ENCODE results near the gene CPA2. TPM values are rescaled to one million over a fixed set of nuclear protein-coding genes. Genes with fewer than 3 reads are reported as not detected.

The CPA2 gene
- total RNA-seq, 1 donor from 2014 or later, result 0.82 TPM

- no peak overlapping the region for H3K9ac ChIP-seq
- H3K36me3 ChIP-seq, result no peaks in the 10 kb centered on the region
- H3K27me3 Mint-ChIP-seq (ENCODE audit: insufficient read depth, low read depth), result peaks cover 2% of the 10 kb centered on the region
- peaks cover 15% of the 10 kb centered on the region for H3K4me1 Mint-ChIP-seq
- no peak overlapping the region for H3K4me3 ChIP-seq
- no peak overlapping the region for H3K27ac ChIP-seq
- H3K79me2 ChIP-seq (ENCODE audit: low read depth), result no peaks in the 10 kb centered on the region
- H2AFZ ChIP-seq (replicated peaks), result no peak overlapping the region
- TF ChIP-seq EZH2phosphoT487 (IDR thresholded peaks at IDR 0.05), result no peak
- H3K36me3 Mint-ChIP-seq, result no peaks in the 10 kb centered on the region
- H3K9me3 ChIP-seq (ENCODE audit: low read depth), result no peaks in the 10 kb centered on the region
- H3K4me2 ChIP-seq, result no peak overlapping the region
- no peaks in the 10 kb centered on the region for H3F3A ChIP-seq (ENCODE audit: low read depth)
- DNase-seq (ENCODE audit: low spot score), result no peak
- peaks cover 2% of the 10 kb centered on the region for H3K9me3 Mint-ChIP-seq
- H4K20me1 ChIP-seq (ENCODE audit: low read depth), result no peaks in the 10 kb centered on the region
- no peaks in the 10 kb centered on the region for H3K4me1 ChIP-seq
- H3K27me3 ChIP-seq, result no peaks in the 10 kb centered on the region
- H3K27ac Mint-ChIP-seq, result peak overlapping the region; percentile 41
- H3K4me3 Mint-ChIP-seq, result no peak overlapping the region
Measured at GRCh38 chr7:130322615-130323014, 56.0 kb downstream of the CPA2 start.

GRCh38 chr7:130324306-130324943 lies 57.8 kb downstream of the CPA2 start:
- no peaks in the 10 kb centered on the region for H3K9me3 Mint-ChIP-seq
- Histone ChIP-seq H3K27ac (no peak overlapping the region), H3K4me1 (no peaks in the 10 kb centered on the region), H3K27me3 (no peaks in the 10 kb centered on the region), H3K9me3 (ENCODE audit: low read depth) (no peaks in the 10 kb centered on the region), H3K4me3 (no peak overlapping the region), H3K9ac (no peak overlapping the region), H2AFZ (replicated peaks) (no peak overlapping the region), H4K20me1 (ENCODE audit: low read depth) (no peaks in the 10 kb centered on the region), H3K4me2 (no peak overlapping the region), H3K36me3 (no peaks in the 10 kb centered on the region), H3K79me2 (ENCODE audit: low read depth) (no peaks in the 10 kb centered on the region), H3F3A (ENCODE audit: low read depth) (no peaks in the 10 kb centered on the region)
- H3K27ac Mint-ChIP-seq, result no peak overlapping the region
- H3K27me3 Mint-ChIP-seq (ENCODE audit: insufficient read depth, low read depth), result no peaks in the 10 kb centered on the region
- no peaks in the 10 kb centered on the region for H3K36me3 Mint-ChIP-seq
- no peak for TF ChIP-seq CTCF (IDR thresholded peaks at IDR 0.05)
- TF ChIP-seq EZH2 (IDR thresholded peaks at IDR 0.05), result no peak
- no peak for TF ChIP-seq EZH2phosphoT487 (IDR thresholded peaks at IDR 0.05)
- DNase-seq (ENCODE audit: low spot score), result no peak
- peaks cover 10% of the 10 kb centered on the region for H3K4me1 Mint-ChIP-seq
- H3K4me3 Mint-ChIP-seq, result no peak overlapping the region

GRCh38 chr7:130329681-130330080 lies 63.0 kb downstream of the CPA2 start:
- H3K36me3 ChIP-seq, result no peaks in the 10 kb centered on the region
- TF ChIP-seq EZH2 (IDR thresholded peaks at IDR 0.05) (no peak), EZH2phosphoT487 (IDR thresholded peaks at IDR 0.05) (no peak), CTCF (IDR thresholded peaks at IDR 0.05) (no peak)

GRCh38 chr7:130332259-130333053 lies 65.8 kb downstream of the CPA2 start:
- Histone ChIP-seq H3K79me2 (ENCODE audit: low read depth) (no peaks in the 10 kb centered on the region), H3K4me2 (no peak overlapping the region), H3K4me3 (no peak overlapping the region), H3K36me3 (no peaks in the 10 kb centered on the region), H3F3A (ENCODE audit: low read depth) (no peaks in the 10 kb centered on the region), H3K27ac (no peak overlapping the region), H2AFZ (replicated peaks) (no peak overlapping the region), H3K9ac (no peak overlapping the region), H3K9me3 (ENCODE audit: low read depth) (no peaks in the 10 kb centered on the region), H4K20me1 (ENCODE audit: low read depth) (no peaks in the 10 kb centered on the region), H3K27me3 (no peaks in the 10 kb centered on the region), H3K4me1 (no peaks in the 10 kb centered on the region)
- Mint-ChIP-seq H3K27ac (no peak overlapping the region), H3K27me3 (ENCODE audit: insufficient read depth, low read depth) (peaks cover under 1% of the 10 kb centered on the region), H3K9me3 (peaks cover 2% of the 10 kb centered on the region), H3K36me3 (peaks cover 2% of the 10 kb centered on the region), H3K4me1 (no peaks in the 10 kb centered on the region), H3K4me3 (no peak overlapping the region)
- no peak for TF ChIP-seq EZH2phosphoT487 (IDR thresholded peaks at IDR 0.05)
- TF ChIP-seq CTCF (IDR thresholded peaks at IDR 0.05), result no peak
- TF ChIP-seq EZH2 (IDR thresholded peaks at IDR 0.05), result no peak
- no peak for DNase-seq (ENCODE audit: low spot score)

More at GRCh38 chr7:130329681-130330080, 63.0 kb downstream of the CPA2 start:
- Mint-ChIP-seq H3K4me3 (no peak overlapping the region), H3K4me1 (no peaks in the 10 kb centered on the region), H3K9me3 (no peaks in the 10 kb centered on the region), H3K27ac (no peak overlapping the region), H3K27me3 (ENCODE audit: insufficient read depth, low read depth) (no peaks in the 10 kb centered on the region), H3K36me3 (no peaks in the 10 kb centered on the region)
- H3K4me1 ChIP-seq, result no peaks in the 10 kb centered on the region
- no peaks in the 10 kb centered on the region for H3K27me3 ChIP-seq
- no peak overlapping the region for H3K4me3 ChIP-seq
- H3K9me3 ChIP-seq (ENCODE audit: low read depth), result no peaks in the 10 kb centered on the region
- H3F3A ChIP-seq (ENCODE audit: low read depth), result no peaks in the 10 kb centered on the region
- no peak overlapping the region for H3K9ac ChIP-seq
- DNase-seq (ENCODE audit: low spot score), result no peak
- H3K4me2 ChIP-seq, result no peak overlapping the region
- no peaks in the 10 kb centered on the region for H4K20me1 ChIP-seq (ENCODE audit: low read depth)
- H2AFZ ChIP-seq (replicated peaks), result peak overlapping the region; percentile 13
- no peaks in the 10 kb centered on the region for H3K79me2 ChIP-seq (ENCODE audit: low read depth)
- no peak overlapping the region for H3K27ac ChIP-seq
